NCI-H1930 (cell line): ENCODE results near the gene PHLDA3.
"Not testable (repeated sequence)": the region's sequence is repeated elsewhere in the genome, so short reads cannot be mapped to it uniquely, and the experiment has no call there.

Source experiments
- DNase-seq, 2 experiments: peaks; one replicate each; lab custom pipeline; 2025; lab: John Stamatoyannopoulos, UW

PHLDA3 gene

GRCh38 chr1:201503397-201504176 is 34.6 kb upstream of the PHLDA3 start:
- DNase-seq: no peak

GRCh38 chr1:201502511-201502857 is 33.5 kb upstream of the PHLDA3 start:
- DNase-seq: no peak

GRCh38 chr1:201501812-201502510 is 33.0 kb upstream of the PHLDA3 start:
- no peak for DNase-seq

GRCh38 chr1:201501144-201501543 is 32.2 kb upstream of the PHLDA3 start:
- DNase-seq: no peak

GRCh38 chr1:201500670-201501120 is 31.7 kb upstream of the PHLDA3 start:
- no peak for DNase-seq

- DNase-seq: no peak
Measured at GRCh38 chr1:201499795-201500669, 31.0 kb upstream of the PHLDA3 start.

- no peak for DNase-seq
Measured at GRCh38 chr1:201499191-201499590, 30.2 kb upstream of the PHLDA3 start.

- no peak for DNase-seq
Measured at GRCh38 chr1:201498621-201499020, 29.6 kb upstream of the PHLDA3 start.

- DNase-seq: no peak
Measured at GRCh38 chr1:201497935-201498509, 29.0 kb upstream of the PHLDA3 start.

GRCh38 chr1:201496296-201496690 is 27.3 kb upstream of the PHLDA3 start:
- no peak for DNase-seq

- no peak for DNase-seq
Measured at GRCh38 chr1:201495551-201496295, 26.7 kb upstream of the PHLDA3 start.

GRCh38 chr1:201493757-201494617 is 25.0 kb upstream of the PHLDA3 start:
- no peak for DNase-seq

GRCh38 chr1:201493026-201493656 is 24.2 kb upstream of the PHLDA3 start:
- DNase-seq: not testable (repeated sequence)

- DNase-seq: no peak
Measured at GRCh38 chr1:201491896-201492511, 23.0 kb upstream of the PHLDA3 start.

- no peak for DNase-seq
Measured at GRCh38 chr1:201490708-201491131, 21.7 kb upstream of the PHLDA3 start.

GRCh38 chr1:201489643-201490261 is 20.8 kb upstream of the PHLDA3 start:
- DNase-seq: no peak

- DNase-seq: no peak
Measured at GRCh38 chr1:201488830-201489589, 20.0 kb upstream of the PHLDA3 start.

- DNase-seq: no peak
Measured at GRCh38 chr1:201487742-201488141, 18.8 kb upstream of the PHLDA3 start.
